Measurements from ENCODE around the gene CIDEC. TPM values are rescaled to one million over a fixed set of nuclear protein-coding genes. Genes with fewer than 3 reads are reported as not detected.

CIDEC gene
- total and polyA plus RNA-seq, 2 of the 13 experiments (the other 11 are each of a cell fraction or from before 2014, with no cell fraction given) = 2.5 to 10.4 TPM

DNA sequence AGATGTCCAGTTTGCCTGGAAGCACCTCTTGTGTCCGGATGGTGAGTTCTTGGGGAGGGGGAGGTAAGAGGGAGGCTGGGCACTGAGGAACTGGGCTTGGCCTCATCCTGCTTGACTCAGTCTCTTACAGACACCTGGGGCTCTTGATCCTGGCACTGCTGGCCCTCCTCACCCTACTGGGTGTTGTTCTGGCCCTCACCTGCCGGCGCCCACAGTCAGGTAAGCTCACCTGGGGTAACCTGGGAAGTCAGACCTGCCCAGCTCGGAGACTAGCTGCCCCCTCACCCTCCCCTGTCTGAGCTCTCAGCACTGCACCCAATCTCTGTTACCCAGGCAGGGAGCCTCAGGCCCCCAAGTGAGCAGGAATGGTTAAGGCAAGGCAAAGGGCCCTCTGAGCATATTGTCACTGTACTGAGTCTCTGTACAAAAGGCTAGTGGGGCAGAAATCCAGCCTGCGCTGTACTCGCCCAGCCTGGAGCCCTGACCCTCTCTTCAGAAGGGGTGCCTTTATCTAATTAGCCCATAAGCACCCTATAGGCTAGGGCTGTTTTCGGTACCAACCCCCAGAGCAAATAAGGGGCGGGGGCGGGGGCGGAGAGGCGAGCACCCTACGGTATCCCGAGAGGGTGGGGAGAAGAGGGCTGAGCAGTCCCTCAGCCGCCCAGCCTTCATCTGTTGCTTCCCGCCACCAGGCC lies 34.7 kb upstream of the CIDEC start (continued):
- TF ChIP-seq KAT2B (IDR thresholded peaks at IDR 0.05; ENCODE audit: borderline replicate concordance, low read depth, low read length) (no peak), ZNF382 (CRISPR knock-in tag; IDR thresholded peaks at IDR 0.05; ENCODE audit: borderline replicate concordance) (no peak), ARID2 (CRISPR knock-in tag; IDR thresholded peaks at IDR 0.05; ENCODE audit: borderline replicate concordance) (peak; percentile 55; the same call in 1 of the 2 replicates), ZNF326 (CRISPR knock-in tag; IDR thresholded peaks at IDR 0.05; ENCODE audit: borderline replicate concordance) (no peak), NFKB2 (CRISPR knock-in tag; IDR thresholded peaks at IDR 0.05; ENCODE audit: borderline replicate concordance) (no peak), ZNF713 (CRISPR knock-in tag; IDR thresholded peaks at IDR 0.05) (no peak), MAFF (IDR thresholded peaks at IDR 0.05; ENCODE audit: low read depth, low read length) (no peak), SRY (CRISPR knock-in tag; IDR thresholded peaks at IDR 0.05) (no peak), DPF2 (CRISPR knock-in tag; IDR thresholded peaks at IDR 0.05; ENCODE audit: borderline replicate concordance, low read depth) (0 out of 2 replicates have a peak, but pooled peaks have one; percentile 4), HNRNPK (IDR thresholded peaks at IDR 0.05; ENCODE audit: low read depth, low read length, poor library complexity, severe bottlenecking) (no peak), NFE2L1 (CRISPR knock-in tag; IDR thresholded peaks at IDR 0.05; ENCODE audit: borderline replicate concordance) (no peak), REL (CRISPR knock-in tag; conservative IDR thresholded peaks at IDR 0.05) (0 out of 2 replicates have a peak, but pooled peaks have one; percentile 18), SP4 (CRISPR knock-in tag; IDR thresholded peaks at IDR 0.05) (no peak), ISX (CRISPR knock-in tag; conservative IDR thresholded peaks at IDR 0.05) (no peak; the same call in 1 of the 2 replicates), CBX2 (IDR thresholded peaks at IDR 0.05; ENCODE audit: low read depth, low read length) (no peak), CBX2 (CRISPR knock-in tag; IDR thresholded peaks at IDR 0.05; ENCODE audit: low read depth) (no peak), RBAK (CRISPR knock-in tag; IDR thresholded peaks at IDR 0.05) (no peak), ZNF205 (CRISPR knock-in tag; IDR thresholded peaks at IDR 0.05) (no peak), ZNF709 (CRISPR knock-in tag; IDR thresholded peaks at IDR 0.05) (no peak), MIXL1 (CRISPR knock-in tag; IDR thresholded peaks at IDR 0.05) (no peak), ZNF652 (CRISPR knock-in tag; IDR thresholded peaks at IDR 0.05; ENCODE audit: borderline replicate concordance, low read depth) (no peak)
- TF ChIP-seq, protein P1, sequence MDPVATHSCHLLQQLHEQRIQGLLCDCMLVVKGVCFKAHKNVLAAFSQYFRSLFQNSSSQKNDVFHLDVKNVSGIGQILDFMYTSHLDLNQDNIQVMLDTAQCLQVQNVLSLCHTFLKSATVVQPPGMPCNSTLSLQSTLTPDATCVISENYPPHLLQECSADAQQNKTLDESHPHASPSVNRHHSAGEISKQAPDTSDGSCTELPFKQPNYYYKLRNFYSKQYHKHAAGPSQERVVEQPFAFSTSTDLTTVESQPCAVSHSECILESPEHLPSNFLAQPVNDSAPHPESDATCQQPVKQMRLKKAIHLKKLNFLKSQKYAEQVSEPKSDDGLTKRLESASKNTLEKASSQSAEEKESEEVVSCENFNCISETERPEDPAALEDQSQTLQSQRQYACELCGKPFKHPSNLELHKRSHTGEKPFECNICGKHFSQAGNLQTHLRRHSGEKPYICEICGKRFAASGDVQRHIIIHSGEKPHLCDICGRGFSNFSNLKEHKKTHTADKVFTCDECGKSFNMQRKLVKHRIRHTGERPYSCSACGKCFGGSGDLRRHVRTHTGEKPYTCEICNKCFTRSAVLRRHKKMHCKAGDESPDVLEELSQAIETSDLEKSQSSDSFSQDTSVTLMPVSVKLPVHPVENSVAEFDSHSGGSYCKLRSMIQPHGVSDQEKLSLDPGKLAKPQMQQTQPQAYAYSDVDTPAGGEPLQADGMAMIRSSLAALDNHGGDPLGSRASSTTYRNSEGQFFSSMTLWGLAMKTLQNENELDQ (CRISPR knock-in tag; IDR thresholded peaks at IDR 0.05; ENCODE audit: borderline replicate concordance) = no peak
- TF ChIP-seq, protein P2, sequence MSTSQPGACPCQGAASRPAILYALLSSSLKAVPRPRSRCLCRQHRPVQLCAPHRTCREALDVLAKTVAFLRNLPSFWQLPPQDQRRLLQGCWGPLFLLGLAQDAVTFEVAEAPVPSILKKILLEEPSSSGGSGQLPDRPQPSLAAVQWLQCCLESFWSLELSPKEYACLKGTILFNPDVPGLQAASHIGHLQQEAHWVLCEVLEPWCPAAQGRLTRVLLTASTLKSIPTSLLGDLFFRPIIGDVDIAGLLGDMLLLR (CRISPR knock-in tag; IDR thresholded peaks at IDR 0.05) = no peak
- TF ChIP-seq, protein P3, sequence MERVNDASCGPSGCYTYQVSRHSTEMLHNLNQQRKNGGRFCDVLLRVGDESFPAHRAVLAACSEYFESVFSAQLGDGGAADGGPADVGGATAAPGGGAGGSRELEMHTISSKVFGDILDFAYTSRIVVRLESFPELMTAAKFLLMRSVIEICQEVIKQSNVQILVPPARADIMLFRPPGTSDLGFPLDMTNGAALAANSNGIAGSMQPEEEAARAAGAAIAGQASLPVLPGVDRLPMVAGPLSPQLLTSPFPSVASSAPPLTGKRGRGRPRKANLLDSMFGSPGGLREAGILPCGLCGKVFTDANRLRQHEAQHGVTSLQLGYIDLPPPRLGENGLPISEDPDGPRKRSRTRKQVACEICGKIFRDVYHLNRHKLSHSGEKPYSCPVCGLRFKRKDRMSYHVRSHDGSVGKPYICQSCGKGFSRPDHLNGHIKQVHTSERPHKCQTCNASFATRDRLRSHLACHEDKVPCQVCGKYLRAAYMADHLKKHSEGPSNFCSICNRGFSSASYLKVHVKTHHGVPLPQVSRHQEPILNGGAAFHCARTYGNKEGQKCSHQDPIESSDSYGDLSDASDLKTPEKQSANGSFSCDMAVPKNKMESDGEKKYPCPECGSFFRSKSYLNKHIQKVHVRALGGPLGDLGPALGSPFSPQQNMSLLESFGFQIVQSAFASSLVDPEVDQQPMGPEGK (CRISPR knock-in tag; IDR thresholded peaks at IDR 0.05) = peak; percentile 73
- TF ChIP-seq, protein P4, sequence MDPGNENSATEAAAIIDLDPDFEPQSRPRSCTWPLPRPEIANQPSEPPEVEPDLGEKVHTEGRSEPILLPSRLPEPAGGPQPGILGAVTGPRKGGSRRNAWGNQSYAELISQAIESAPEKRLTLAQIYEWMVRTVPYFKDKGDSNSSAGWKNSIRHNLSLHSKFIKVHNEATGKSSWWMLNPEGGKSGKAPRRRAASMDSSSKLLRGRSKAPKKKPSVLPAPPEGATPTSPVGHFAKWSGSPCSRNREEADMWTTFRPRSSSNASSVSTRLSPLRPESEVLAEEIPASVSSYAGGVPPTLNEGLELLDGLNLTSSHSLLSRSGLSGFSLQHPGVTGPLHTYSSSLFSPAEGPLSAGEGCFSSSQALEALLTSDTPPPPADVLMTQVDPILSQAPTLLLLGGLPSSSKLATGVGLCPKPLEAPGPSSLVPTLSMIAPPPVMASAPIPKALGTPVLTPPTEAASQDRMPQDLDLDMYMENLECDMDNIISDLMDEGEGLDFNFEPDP (CRISPR knock-in tag; conservative IDR thresholded peaks at IDR 0.05) = no peak

Measured in HepG2 (cell line).